PC-3 (cell line): Measurements from ENCODE around the gene TBC1D14. TPM values are rescaled to one million over a fixed set of nuclear protein-coding genes. Genes with fewer than 3 reads are reported as not detected.
A peak's percentile ranks its signal among the peaks of the same experiment; 100 is the strongest.

Source experiments
- ATAC-seq: fragments of 200-7000 bp; cut with Tn5 transposase; 2 replicates; pipeline ENCODE4 v1.9.1; 2020; ENCODE audit warnings: mild to moderate bottlenecking, moderate library complexity
- BruUV-seq: library from RNA; stranded (reverse); fragments of 400-500 nt; replicated peaks from 2 replicates; lab custom pipeline; 2021; lab: Mats Ljungman, UMichigan
- CTCF ChIA-PET: fragments of 300-600 bp; sonication (Branson Sonifier 250); formaldehyde crosslinking; loops from one replicate; lab custom pipeline; 2022; ENCODE audit warnings: antibody characterized with exemption; lab: Charles Lee
- POLR2A ChIA-PET: fragments of 300-600 bp; sonication (Branson Sonifier 250); formaldehyde crosslinking; loops from one replicate; lab custom pipeline; 2022; ENCODE audit warnings: antibody characterized with exemption; ENCODE audit not compliant: unreplicated experiment; lab: Charles Lee
- DNase-seq: peaks from one replicate; pipeline ENCODE4 v3.0.0-alpha.2; 2015
- H2AFZ ChIP-seq: fragments of 300-600 bp; sonication (generic); 2 replicates; pipeline ENCODE4 v1.6.0; 2016; ENCODE audit warnings: antibody characterized with exemption, low read length
- H3F3A ChIP-seq: fragments of 300-600 bp; sonication (generic); one replicate; pipeline ENCODE4 v1.6.0; 2017; ENCODE audit warnings: antibody characterized with exemption, low read length, control low read depth, mild to moderate bottlenecking; ENCODE audit not compliant: unreplicated experiment
- H3K27ac ChIP-seq: fragments of 300-600 bp; sonication (generic); 2 replicates; pipeline ENCODE4 v1.5.1; 2016; ENCODE audit warnings: mild to moderate bottlenecking, low read length
- H3K27me3 ChIP-seq: fragments of 300-600 bp; sonication (generic); 2 replicates; pipeline ENCODE4 v1.6.1; 2016; ENCODE audit warnings: low read length, mixed read lengths
- H3K36me3 ChIP-seq: fragments of 300-600 bp; sonication (generic); 2 replicates; pipeline ENCODE4 v1.6.1; 2016; ENCODE audit warnings: low read depth, mixed run types, low read length, mixed read lengths
- H3K4me1 ChIP-seq: fragments of 300-600 bp; sonication (generic); 2 replicates; pipeline ENCODE4 v1.5.1; 2016; ENCODE audit warnings: low read length; ENCODE audit not compliant: insufficient read depth
- H3K4me2 ChIP-seq: fragments of 300-600 bp; sonication (generic); 2 replicates; pipeline ENCODE4 v1.6.0; 2016; ENCODE audit warnings: low read length
- H3K4me3 ChIP-seq: fragments of 300-600 bp; sonication (generic); 2 replicates; pipeline ENCODE4 v1.5.1; 2016; ENCODE audit warnings: mild to moderate bottlenecking, low read length, mixed read lengths
- H3K79me2 ChIP-seq: fragments of 300-600 bp; sonication (generic); 2 replicates; pipeline ENCODE4 v1.6.1; 2017; ENCODE audit warnings: low read length, mixed read lengths
- H3K9ac ChIP-seq: fragments of 300-600 bp; sonication (generic); 2 replicates; pipeline ENCODE4 v1.6.0; 2016; ENCODE audit warnings: mild to moderate bottlenecking, low read length
- H3K9me2 ChIP-seq: fragments of 300-600 bp; sonication (generic); replicated peaks from 2 replicates; pipeline ENCODE4 v1.6.1; 2016; ENCODE audit warnings: mixed run types, low read length, mixed read lengths
- H3K9me3 ChIP-seq: fragments of 300-600 bp; sonication (generic); 2 replicates; pipeline ENCODE4 v1.6.1; 2016; ENCODE audit warnings: low read length, mixed read lengths
- H4K20me1 ChIP-seq: fragments of 300-600 bp; sonication (generic); 2 replicates; pipeline ENCODE4 v1.6.1; 2016; ENCODE audit warnings: low read length, mixed read lengths
- CTCF ChIP-seq: fragments of 300-600 bp; sonication (generic); conservative IDR thresholded peaks from 2 replicates; pipeline ENCODE4 v1.5.1; 2017; ENCODE audit warnings: antibody characterized with exemption, low read depth, mild to moderate bottlenecking, low read length
- EZH2 ChIP-seq: fragments of 300-600 bp; sonication (generic); IDR thresholded peaks from one replicate; pipeline ENCODE4 v1.6.1; 2017; ENCODE audit warnings: antibody characterized with exemption, mild to moderate bottlenecking, low read length; ENCODE audit not compliant: unreplicated experiment
- EZH2phosphoT487 ChIP-seq: fragments of 300-600 bp; sonication (generic); IDR thresholded peaks from 2 replicates; pipeline ENCODE4 v1.6.1; 2018; ENCODE audit warnings: mild to moderate bottlenecking, antibody characterized with exemption, low read length, borderline replicate concordance
- intact Hi-C: fragments of 100-400 bp; cut with micrococcal nuclease; formaldehyde crosslinking; loops from 2 replicates; pipeline ENCODE4 v1.9.0; 2023
- total RNA-seq: library from RNA; depleted of rRNA; stranded (reverse); fragments of >200 nt; gene quantifications from 2 replicates; pipeline ENCODE4 v1.2.3, GENCODE V29; 2014

The TBC1D14 gene
- total RNA-seq, 1 experiment from 2014 or later: 33.0 TPM

GRCh38 chr4:7042503-7043283, 133.1 kb downstream of the TBC1D14 start:
- Histone ChIP-seq H3K9me3 (no peaks in the 10 kb centered on the region), H3K9me2 (no peaks in the 10 kb centered on the region), H3K27ac (0 out of 2 replicates have a peak overlapping the region, but pooled peaks have one; percentile 18), H3K4me1 (peaks cover 33% of the 10 kb centered on the region), H4K20me1 (peaks cover 6% of the 10 kb centered on the region; the same call in 1 of the 2 replicates), H3F3A (no peaks in the 10 kb centered on the region), H3K79me2 (peaks cover 43% of the 10 kb centered on the region), H3K27me3 (no peaks in the 10 kb centered on the region), H3K4me2 (peak overlapping the region; percentile 83), H3K4me3 (peak overlapping the region; percentile 85), H2AFZ (peak overlapping the region; percentile 90), H3K9ac (peak overlapping the region; percentile 53), H3K36me3 (no peaks in the 10 kb centered on the region)
- CTCF ChIA-PET: interaction anchor here (0.6 to 1.2 kb wide), 10 partner anchors 19 to 325 kb away, joined by 3 to 8 read pairs (median 4); partner anchors contain the start of gene GRPEL1
- TF ChIP-seq EZH2 (no peak), EZH2phosphoT487 (no peak), CTCF (no peak)
- no TSS peak for BruUV-seq
- peak; percentile 82 for ATAC-seq
- POLR2A ChIA-PET: interaction anchor here (0.5 to 1.0 kb wide), 5 partner anchors 8 to 402 kb away, joined by 3 to 5 read pairs (median 4); partner anchors contain the start of genes GRPEL1 and MRFAP1
- peak; percentile 95 for DNase-seq
- intact Hi-C loops: loop anchor here (2.0 kb wide), 1 partner anchor 50 kb away; no protein-coding TSS in a partner anchor

GRCh38 chr4:7043284-7044136, 133.9 kb downstream of the TBC1D14 start, which contains the start of gene TADA2B:
TSS of gene TADA2B (plus strand) at chr4:7043372. CDS start at chr4:7043580, 208 bp downstream.
- BruUV-seq: no TSS peak
- ATAC-seq (peak; percentile 3; the same call in 1 of the 2 replicates), DNase-seq (no peak)
- CTCF ChIA-PET: interaction anchor here (0.9 to 1.2 kb wide), 3 partner anchors 22 to 28 kb away, joined by 3 to 7 read pairs (median 3); partner anchors contain the start of gene GRPEL1
- peaks cover 33% of the 10 kb centered on the region for H3K4me1 ChIP-seq
- H2AFZ ChIP-seq: peak within 1 kb of the TSS; percentile 90
- peak within 1 kb of the TSS; percentile 18; the same call in 1 of the 2 replicates for H3K27ac ChIP-seq
- H3K4me3 ChIP-seq: peak within 1 kb of the TSS; percentile 98
- peaks cover 6% of the 10 kb centered on the region; the same call in 1 of the 2 replicates for H4K20me1 ChIP-seq
- no peaks in the 10 kb centered on the region for H3K9me3 ChIP-seq
- intact Hi-C loops: loop anchor here (2.0 kb wide), 1 partner anchor 51 kb away; no protein-coding TSS in a partner anchor
- TF ChIP-seq EZH2phosphoT487: no peak
- no peak for TF ChIP-seq EZH2
- TF ChIP-seq CTCF: no peak
- peak within 1 kb of the TSS; percentile 97 for H3K4me2 ChIP-seq
- no peaks in the 10 kb centered on the region for H3F3A ChIP-seq
- peaks cover 51% of the 10 kb centered on the region for H3K79me2 ChIP-seq
- no peaks in the 10 kb centered on the region for H3K36me3 ChIP-seq
- peak within 1 kb of the TSS; percentile 90 for H3K9ac ChIP-seq
- POLR2A ChIA-PET: interaction anchor here (0.7 to 1.0 kb wide), 2 partner anchors 9 to 403 kb away, joined by 3 to 5 read pairs; partner anchors contain the start of gene MRFAP1
- H3K27me3 ChIP-seq: no peaks in the 10 kb centered on the region
- no peaks in the 10 kb centered on the region for H3K9me2 ChIP-seq
